Measurements from ENCODE around the gene GABRB1.

The GABRB1 gene

GRCh38 chr4:47468706-47469365 lies 437.5 kb downstream of the GABRB1 start:
- no peak overlapping the region for H2AFZ ChIP-seq (ENCODE audit: low read depth, low read length)

DNA sequence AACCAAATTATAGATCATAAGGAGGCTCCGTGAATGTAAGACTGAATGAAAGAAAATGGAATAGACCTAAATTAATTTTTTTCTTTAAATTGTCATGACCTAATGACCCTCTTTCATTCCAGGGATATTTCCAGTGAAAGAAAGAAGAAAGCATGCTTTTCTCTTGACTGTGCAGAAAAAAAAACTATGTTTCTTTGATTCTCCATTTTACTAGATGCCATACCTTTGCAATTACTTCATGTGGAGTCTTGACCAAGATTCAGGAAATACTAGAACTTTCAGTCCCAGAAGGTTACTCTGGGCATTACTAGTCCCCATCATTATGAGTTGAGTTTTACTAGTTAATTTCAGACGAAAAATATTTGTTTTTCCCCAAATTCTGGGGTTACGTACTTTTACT lies 438.6 kb downstream of the GABRB1 start:
- Histone ChIP-seq H3K36me3 (replicated peaks; ENCODE audit: low read depth, low read length) (peaks cover 10% of the 10 kb centered on the region), H4K20me1 (ENCODE audit: insufficient read depth, low read length) (no peaks in the 10 kb centered on the region), H3K9me3 (ENCODE audit: insufficient read depth, low read length) (no peaks in the 10 kb centered on the region), H3K27me3 (ENCODE audit: low read depth, low read length) (no peaks in the 10 kb centered on the region), H3K79me2 (ENCODE audit: low read length) (no peaks in the 10 kb centered on the region), H3K4me2 (ENCODE audit: low read length) (no peak overlapping the region), H2AFZ (ENCODE audit: low read depth, low read length) (no peak overlapping the region), H3K27ac (ENCODE audit: low read length) (no peak overlapping the region), H3K9ac (ENCODE audit: low read length) (no peak overlapping the region), H3K4me1 (ENCODE audit: low read length) (peaks cover 21% of the 10 kb centered on the region), H3K4me3 (ENCODE audit: low read length) (no peak overlapping the region)
- TF ChIP-seq EZH2phosphoT487 (IDR thresholded peaks at IDR 0.05; ENCODE audit: low read depth), result no peak
- no peak for TF ChIP-seq CTCF (IDR thresholded peaks at IDR 0.05; ENCODE audit: low read depth, low read length)

More at GRCh38 chr4:47468706-47469365, 437.5 kb downstream of the GABRB1 start:
- Histone ChIP-seq H3K4me3 (ENCODE audit: low read length) (no peak overlapping the region), H3K36me3 (replicated peaks; ENCODE audit: low read depth, low read length) (peaks cover 10% of the 10 kb centered on the region), H3K27me3 (ENCODE audit: low read depth, low read length) (no peaks in the 10 kb centered on the region), H3K27ac (ENCODE audit: low read length) (no peak overlapping the region), H3K79me2 (ENCODE audit: low read length) (no peaks in the 10 kb centered on the region), H3K4me1 (ENCODE audit: low read length) (peaks cover 32% of the 10 kb centered on the region), H3K4me2 (ENCODE audit: low read length) (no peak overlapping the region), H3K9me3 (ENCODE audit: insufficient read depth, low read length) (no peaks in the 10 kb centered on the region), H3K9ac (ENCODE audit: low read length) (no peak overlapping the region), H4K20me1 (ENCODE audit: insufficient read depth, low read length) (no peaks in the 10 kb centered on the region)
- no peak for TF ChIP-seq EZH2phosphoT487 (IDR thresholded peaks at IDR 0.05; ENCODE audit: low read depth)
- no peak for TF ChIP-seq CTCF (IDR thresholded peaks at IDR 0.05; ENCODE audit: low read depth, low read length)

DNA sequence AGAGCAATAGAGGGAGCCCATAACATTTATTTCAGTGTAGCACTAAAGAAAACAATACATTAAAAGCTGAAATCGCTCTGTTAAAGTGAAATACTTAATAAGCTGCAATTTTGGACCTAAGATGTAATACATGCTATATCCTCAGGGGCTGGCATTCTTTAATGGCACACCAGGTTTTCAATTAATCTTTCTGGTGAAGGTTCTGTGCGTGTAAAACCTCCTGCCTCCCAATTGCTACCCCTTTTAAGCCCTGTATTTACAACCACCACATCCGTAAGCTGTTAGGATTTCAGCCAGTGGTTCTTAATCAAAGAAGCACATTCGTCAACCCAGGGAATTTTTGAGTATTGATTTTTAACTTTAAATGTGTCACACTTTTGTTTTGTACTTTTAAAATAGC lies 439.7 kb downstream of the GABRB1 start:
- H3K4me1 ChIP-seq (ENCODE audit: low read length), result peaks cover 10% of the 10 kb centered on the region
- no peak overlapping the region for H3K4me2 ChIP-seq (ENCODE audit: low read length)
- H3K79me2 ChIP-seq (ENCODE audit: low read length), result no peaks in the 10 kb centered on the region
- H3K36me3 ChIP-seq (replicated peaks; ENCODE audit: low read depth, low read length), result peaks cover 5% of the 10 kb centered on the region
- no peak overlapping the region for H3K9ac ChIP-seq (ENCODE audit: low read length)
- H4K20me1 ChIP-seq (ENCODE audit: insufficient read depth, low read length), result no peaks in the 10 kb centered on the region
- no peak overlapping the region for H3K27ac ChIP-seq (ENCODE audit: low read length)
- H3K4me3 ChIP-seq (ENCODE audit: low read length), result no peak overlapping the region
- no peak overlapping the region for H2AFZ ChIP-seq (ENCODE audit: low read depth, low read length)
- TF ChIP-seq EZH2phosphoT487 (IDR thresholded peaks at IDR 0.05; ENCODE audit: low read depth), result no peak
- TF ChIP-seq CTCF (IDR thresholded peaks at IDR 0.05; ENCODE audit: low read depth, low read length), result no peak
- no peaks in the 10 kb centered on the region for H3K9me3 ChIP-seq (ENCODE audit: insufficient read depth, low read length)
- no peaks in the 10 kb centered on the region for H3K27me3 ChIP-seq (ENCODE audit: low read depth, low read length)

GRCh38 chr4:47471591-47471990 lies 440.2 kb downstream of the GABRB1 start:
- no peaks in the 10 kb centered on the region for H3K36me3 ChIP-seq (replicated peaks; ENCODE audit: low read depth, low read length)
- H3K27me3 ChIP-seq (ENCODE audit: low read depth, low read length), result no peaks in the 10 kb centered on the region
- H3K4me1 ChIP-seq (ENCODE audit: low read length), result peaks cover 5% of the 10 kb centered on the region
- H2AFZ ChIP-seq (ENCODE audit: low read depth, low read length), result no peak overlapping the region
- H3K4me2 ChIP-seq (ENCODE audit: low read length), result no peak overlapping the region
- no peaks in the 10 kb centered on the region for H3K9me3 ChIP-seq (ENCODE audit: insufficient read depth, low read length)
- H3K4me3 ChIP-seq (ENCODE audit: low read length), result no peak overlapping the region
- H3K27ac ChIP-seq (ENCODE audit: low read length), result no peak overlapping the region
- TF ChIP-seq EZH2phosphoT487 (IDR thresholded peaks at IDR 0.05; ENCODE audit: low read depth) (no peak), CTCF (IDR thresholded peaks at IDR 0.05; ENCODE audit: low read depth, low read length) (no peak)
- no peak overlapping the region for H3K9ac ChIP-seq (ENCODE audit: low read length)
- no peaks in the 10 kb centered on the region for H3K79me2 ChIP-seq (ENCODE audit: low read length)
- H4K20me1 ChIP-seq (ENCODE audit: insufficient read depth, low read length), result no peaks in the 10 kb centered on the region
